Keratinocyte (primary cell): ENCODE data around the gene CTNNA3. TPM values are rescaled to one million over a fixed set of nuclear protein-coding genes. Genes with fewer than 3 reads are reported as not detected.
"Not testable (repeated sequence)": the region's sequence is repeated elsewhere in the genome, so short reads cannot be mapped to it uniquely, and the experiment has no call there.

Source experiments
- DNase-seq: peaks from one replicate; pipeline ENCODE4 v3.0.0-alpha.2; 2011; ENCODE audit warnings: low read depth, missing footprints, low spot score
- FAIRE-seq: peaks from 2 replicates; lab custom pipeline; 2011; peaks lifted over from hg19 to GRCh38; lab: Jason Lieb, UNC
- H2AFZ ChIP-seq: 2 replicates; pipeline ENCODE4 v1.6.0; 2012; ENCODE audit warnings: low read length, control low read depth, inconsistent platforms; ENCODE audit not compliant: control insufficient read depth
- H3K27ac ChIP-seq: 2 replicates; pipeline ENCODE4 v1.5.1; 2011; ENCODE audit warnings: low read length; ENCODE audit not compliant: control insufficient read depth, insufficient read depth
- H3K27me3 ChIP-seq: 3 replicates; pipeline ENCODE4 v1.6.0; 2011; ENCODE audit warnings: low read length; ENCODE audit not compliant: control insufficient read depth, insufficient read depth; ENCODE audit errors: extremely low read depth
- H3K36me3 ChIP-seq, 2 experiments: 2 replicates in 1 of 2; 3 replicates in 1 of 2; pipeline ENCODE4 v1.5.1; 2011; ENCODE audit warnings: low read length in 2 of 2, mild to moderate bottlenecking in 1 of 2; ENCODE audit not compliant: control insufficient read depth in 2 of 2, insufficient read depth in 2 of 2; ENCODE audit errors: extremely low read depth in 1 of 2
- H3K4me1 ChIP-seq: 3 replicates; pipeline ENCODE4 v1.5.1; 2011; ENCODE audit warnings: low read length; ENCODE audit not compliant: control insufficient read depth, insufficient read depth; ENCODE audit errors: extremely low read depth
- H3K4me2 ChIP-seq: 3 replicates; pipeline ENCODE4 v1.6.0; 2011; ENCODE audit warnings: low read depth, low read length; ENCODE audit not compliant: control insufficient read depth, insufficient read depth; ENCODE audit errors: extremely low read depth
- H3K4me3 ChIP-seq, 3 experiments: fragments of 200-600 bp in 1 of 3; sonication (generic) in 1 of 3; 2 replicates in 2 of 3; 3 replicates in 1 of 3; pipeline ENCODE4 v1.5.1; 2011 to 2016; ENCODE audit warnings: low read length in 3 of 3, mild to moderate bottlenecking in 3 of 3, control low read depth in 2 of 3, inconsistent platforms in 1 of 3, low read depth in 1 of 3, mixed read lengths in 1 of 3, mixed run types in 1 of 3, moderate library complexity in 1 of 3; ENCODE audit not compliant: control insufficient read depth in 2 of 3, insufficient read depth in 2 of 3; ENCODE audit errors: extremely low read depth in 1 of 3
- H3K79me2 ChIP-seq: 2 replicates; pipeline ENCODE4 v1.6.0; 2012; ENCODE audit warnings: low read length; ENCODE audit not compliant: control insufficient read depth, insufficient read depth
- H3K9ac ChIP-seq: 3 replicates; pipeline ENCODE4 v1.6.0; 2011; ENCODE audit warnings: low read length; ENCODE audit not compliant: control insufficient read depth, insufficient read depth; ENCODE audit errors: extremely low read depth
- H3K9me1 ChIP-seq: 3 replicates; pipeline ENCODE4 v1.6.0; 2011; ENCODE audit warnings: low read length; ENCODE audit not compliant: control insufficient read depth, insufficient read depth; ENCODE audit errors: extremely low read depth
- H3K9me3 ChIP-seq: 2 replicates; pipeline ENCODE4 v1.5.1; 2012; ENCODE audit warnings: low read depth, low read length; ENCODE audit not compliant: control insufficient read depth
- H4K20me1 ChIP-seq: 3 replicates; pipeline ENCODE4 v1.6.0; 2011; ENCODE audit warnings: low read length; ENCODE audit not compliant: control insufficient read depth, insufficient read depth; ENCODE audit errors: extremely low read depth
- CTCF ChIP-seq, 3 experiments: IDR thresholded peaks in 1 of 3; conservative IDR thresholded peaks in 1 of 3; optimal IDR thresholded peaks in 1 of 3; 2 replicates in 2 of 3; 3 replicates in 1 of 3; pipeline versions ENCODE3 to v1.5.1; 2011; ENCODE audit warnings: low read length in 3 of 3, mild to moderate bottlenecking in 3 of 3, moderate library complexity in 2 of 3, control low read depth in 1 of 3, inconsistent platforms in 1 of 3; ENCODE audit not compliant: insufficient read depth in 2 of 3; ENCODE audit errors: extremely low read depth in 1 of 3
- EZH2 ChIP-seq: IDR thresholded peaks from one replicate; pipeline ENCODE4 v1.6.1; 2012; ENCODE audit warnings: inconsistent platforms, mild to moderate bottlenecking, low read length, moderate library complexity
- dilution Hi-C: fragments of 300-500 bp; cut with MboI; formaldehyde crosslinking; loops from one replicate; pipeline ENCODE4 v1.7.0; 2020; ENCODE audit warnings: low sequenced_read_pairs; ENCODE audit not compliant: extremely low pct_ligation_motif_present
- polyA plus RNA-seq, 5 experiments: library from polyadenylated mRNA; depleted of rRNA in 3 of 5; stranded (reverse) in 3 of 5; stranded (forward) in 1 of 5; unstranded in 1 of 5; fragments of >200 nt; gene quantifications; 1 replicate in 1 of 5; 2 replicates in 3 of 5; 3 replicates in 1 of 5; pipeline versions ENCODE4 v1.2.1 to v1.2.3, GENCODE V29; 2011 to 2012; ENCODE audit warnings: missing spikeins in 2 of 5, low read depth in 1 of 5, low replicate concordance in 1 of 5

Gene CTNNA3
- polyA plus RNA-seq, 1 donor (not counting 4 experiments of a cell fraction or from before 2014, with no cell fraction given) = 0.01 TPM

GRCh38 chr10:66365686-66366085 is 1330.3 kb downstream of the CTNNA3 start:
- H3K9me1 ChIP-seq = no peaks in the 10 kb centered on the region
- dilution Hi-C loops = no loop called here
- no peaks in the 10 kb centered on the region for H3K27me3 ChIP-seq
- no peak for FAIRE-seq
- H3K4me2 ChIP-seq = no peak overlapping the region
- no peak overlapping the region for H3K4me3 ChIP-seq
- H3K79me2 ChIP-seq = no peaks in the 10 kb centered on the region
- no peaks in the 10 kb centered on the region for H3K4me1 ChIP-seq
- no peak for DNase-seq
- H3K36me3 ChIP-seq = no peaks in the 10 kb centered on the region
- H2AFZ ChIP-seq = no peak overlapping the region
- H3K9ac ChIP-seq = no peak overlapping the region
- no peaks in the 10 kb centered on the region for H3K9me3 ChIP-seq
- no peak overlapping the region for H3K27ac ChIP-seq
- TF ChIP-seq CTCF (optimal IDR thresholded peaks at IDR 0.05 in 1 of 3, IDR thresholded peaks at IDR 0.05 in 1 of 3, conservative IDR thresholded peaks at IDR 0.05 in 1 of 3; ENCODE audit: extremely low read depth in 1 of 3, insufficient read depth in 2 of 3, low read length in 3 of 3) = no peak
- TF ChIP-seq EZH2 = no peak
- no peaks in the 10 kb centered on the region for H4K20me1 ChIP-seq

- H3K4me3 ChIP-seq = no peak overlapping the region
- no peaks in the 10 kb centered on the region for H3K9me1 ChIP-seq
- DNase-seq (no peak), FAIRE-seq (no peak)
- no peaks in the 10 kb centered on the region for H3K36me3 ChIP-seq
- H3K4me2 ChIP-seq = no peak overlapping the region
- dilution Hi-C loops = no loop called here
- no peaks in the 10 kb centered on the region for H3K9me3 ChIP-seq
- no peak overlapping the region for H3K27ac ChIP-seq
- H3K9ac ChIP-seq = no peak overlapping the region
- H2AFZ ChIP-seq = no peak overlapping the region
- no peaks in the 10 kb centered on the region for H3K27me3 ChIP-seq
- H3K4me1 ChIP-seq = no peaks in the 10 kb centered on the region
- no peak for TF ChIP-seq CTCF (optimal IDR thresholded peaks at IDR 0.05 in 1 of 3, IDR thresholded peaks at IDR 0.05 in 1 of 3, conservative IDR thresholded peaks at IDR 0.05 in 1 of 3; ENCODE audit: extremely low read depth in 1 of 3, insufficient read depth in 2 of 3, low read length in 3 of 3)
- TF ChIP-seq EZH2 = no peak
- no peaks in the 10 kb centered on the region for H3K79me2 ChIP-seq
- no peaks in the 10 kb centered on the region for H4K20me1 ChIP-seq
These were observed 1333.5 kb downstream of the CTNNA3 start for GRCh38 chr10:66362522-66362921.

GRCh38 chr10:66353822-66354221 is 1342.2 kb downstream of the CTNNA3 start:
- FAIRE-seq, H3K4me2 ChIP-seq, H4K20me1 ChIP-seq, H3K4me1 ChIP-seq, H3K36me3 ChIP-seq, H3K9ac ChIP-seq, H2AFZ ChIP-seq, H3K79me2 ChIP-seq, DNase-seq, H3K4me3 ChIP-seq, dilution Hi-C loops, H3K27me3 ChIP-seq, H3K9me1 ChIP-seq, H3K9me3 ChIP-seq, H3K27ac ChIP-seq: not testable (repeated sequence)
